Medulla oblongata (tissue), 1 donor: ENCODE data around the gene JMJD1C.
"Not testable (repeated sequence)": the region's sequence is repeated elsewhere in the genome, so short reads cannot be mapped to it uniquely, and the experiment has no call there.

ENCODE experiments used
- DNase-seq: peaks from one replicate; pipeline ENCODE4 v3.0.0-alpha.2; 2015; ENCODE audit errors: extremely low spot score

The JMJD1C gene

GRCh38 chr10:63407136-63407662 is 58.6 kb downstream of the JMJD1C start:
- DNase-seq = no peak

- no peak for DNase-seq
Observed at GRCh38 chr10:63396133-63396761, 69.5 kb downstream of the JMJD1C start.

GRCh38 chr10:63393050-63393449 is 72.7 kb downstream of the JMJD1C start:
- DNase-seq = no peak

DNA sequence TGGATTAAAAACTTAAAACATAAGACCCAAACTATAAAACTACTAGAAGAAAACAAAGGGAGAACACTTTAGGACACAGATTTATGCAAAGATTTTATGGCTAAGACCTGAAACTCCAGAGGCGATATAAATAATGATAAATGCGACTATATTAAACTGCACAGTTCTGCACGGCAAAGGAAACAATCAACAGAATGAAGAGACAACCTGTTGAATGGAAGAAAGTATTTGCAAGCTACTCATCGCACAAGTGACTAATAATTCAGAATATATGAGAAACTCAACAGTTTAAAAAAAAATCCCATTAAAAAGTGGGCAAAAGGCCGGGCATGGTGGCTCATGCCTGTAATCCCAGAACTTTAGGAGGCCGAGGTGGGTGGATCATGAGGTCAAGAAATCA is 73.6 kb downstream of the JMJD1C start:
- no peak for DNase-seq

DNA sequence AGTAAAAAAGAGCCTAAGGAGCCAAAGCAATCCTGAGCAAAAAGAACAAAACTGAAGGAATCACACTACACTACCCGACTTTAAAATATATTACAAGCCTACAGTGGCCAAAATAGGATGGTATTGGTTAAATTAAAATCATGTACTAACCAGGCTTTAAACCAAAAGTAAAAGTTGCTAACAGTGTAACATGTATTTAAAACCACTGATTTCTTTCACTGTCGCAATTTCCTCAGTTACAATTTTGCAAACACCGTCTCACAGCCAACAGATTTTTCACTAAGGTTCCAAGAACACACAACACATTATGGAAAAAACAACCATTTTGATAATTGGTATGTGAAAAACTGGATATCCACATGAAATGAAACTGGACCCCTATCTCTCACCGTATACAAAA is 74.0 kb downstream of the JMJD1C start:
- no peak for DNase-seq

- DNase-seq = no peak
Observed at GRCh38 chr10:63390521-63390920, 75.3 kb downstream of the JMJD1C start.

DNA sequence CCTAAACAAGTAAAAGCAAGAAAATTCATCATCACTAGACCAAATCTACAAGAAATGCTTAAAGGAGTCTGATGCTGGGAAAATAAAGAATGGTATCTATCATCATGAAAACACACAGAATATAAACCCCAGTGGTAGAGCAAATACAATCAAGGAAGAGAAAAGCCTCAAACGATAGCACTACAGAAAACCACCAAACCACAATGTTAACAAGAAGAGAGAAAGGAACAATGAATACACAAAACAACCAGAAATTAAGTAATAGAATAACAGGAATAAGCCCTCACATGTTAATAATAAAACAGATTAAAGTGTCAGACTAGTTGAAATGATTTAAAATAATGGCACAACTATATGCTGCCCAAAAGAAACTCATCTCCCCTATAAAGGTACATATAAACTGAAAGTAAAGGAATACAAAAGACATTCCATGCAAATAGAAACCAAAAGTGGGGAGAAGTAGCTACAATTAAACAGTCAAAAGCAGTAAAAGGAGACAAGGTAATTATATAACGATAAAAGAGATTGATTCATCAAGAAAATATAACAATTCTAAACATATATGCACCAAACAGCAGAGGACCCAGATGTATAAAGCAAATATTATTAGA is 77.3 kb downstream of the JMJD1C start:
- DNase-seq = no peak

GRCh38 chr10:63385254-63385653 is 80.5 kb downstream of the JMJD1C start:
- DNase-seq = no peak

- no peak for DNase-seq
Observed at GRCh38 chr10:63384675-63385074, 81.1 kb downstream of the JMJD1C start.

- DNase-seq = no peak
Observed at GRCh38 chr10:63384001-63384400, 81.8 kb downstream of the JMJD1C start.

DNA sequence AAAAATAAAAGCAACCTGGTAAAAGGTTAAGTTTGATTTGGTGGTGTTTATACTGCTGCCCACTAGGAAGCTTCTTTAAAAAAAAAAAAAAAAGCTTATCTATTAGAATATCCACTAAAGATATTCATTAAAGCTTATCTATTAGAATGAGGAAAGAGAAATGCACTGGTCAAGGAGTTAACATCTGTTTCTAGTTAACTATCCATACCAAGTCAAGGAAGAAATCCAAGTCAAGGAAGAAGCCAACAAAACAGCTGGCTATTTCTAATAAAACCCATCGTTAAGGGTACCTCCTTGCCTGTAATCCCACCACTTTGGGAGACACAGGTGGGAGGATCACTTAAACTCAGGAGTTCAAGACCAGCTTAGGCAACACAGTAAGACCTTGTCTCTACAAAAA is 82.6 kb downstream of the JMJD1C start:
- no peak for DNase-seq

DNA sequence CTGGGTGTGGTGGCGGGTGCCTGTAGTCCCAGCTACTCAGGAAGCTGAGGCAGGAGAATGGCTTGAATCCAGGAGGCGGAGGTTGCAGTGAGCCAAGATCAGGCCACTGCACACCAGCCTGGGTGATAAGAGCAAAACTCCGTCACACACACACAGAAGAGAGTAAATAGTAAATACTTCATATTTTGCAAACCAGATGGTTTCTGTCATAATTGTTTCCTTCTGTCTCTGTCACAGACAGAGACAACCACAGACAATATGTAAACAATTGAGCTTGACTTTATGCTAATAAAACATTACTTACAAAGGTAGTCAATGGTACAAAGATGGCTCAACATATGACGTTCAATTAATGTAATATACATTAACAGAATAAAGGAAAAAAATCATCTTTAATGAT is 83.7 kb downstream of the JMJD1C start:
- no peak for DNase-seq

GRCh38 chr10:63377305-63377661 is 88.5 kb downstream of the JMJD1C start:
- not testable (repeated sequence) for DNase-seq

DNA sequence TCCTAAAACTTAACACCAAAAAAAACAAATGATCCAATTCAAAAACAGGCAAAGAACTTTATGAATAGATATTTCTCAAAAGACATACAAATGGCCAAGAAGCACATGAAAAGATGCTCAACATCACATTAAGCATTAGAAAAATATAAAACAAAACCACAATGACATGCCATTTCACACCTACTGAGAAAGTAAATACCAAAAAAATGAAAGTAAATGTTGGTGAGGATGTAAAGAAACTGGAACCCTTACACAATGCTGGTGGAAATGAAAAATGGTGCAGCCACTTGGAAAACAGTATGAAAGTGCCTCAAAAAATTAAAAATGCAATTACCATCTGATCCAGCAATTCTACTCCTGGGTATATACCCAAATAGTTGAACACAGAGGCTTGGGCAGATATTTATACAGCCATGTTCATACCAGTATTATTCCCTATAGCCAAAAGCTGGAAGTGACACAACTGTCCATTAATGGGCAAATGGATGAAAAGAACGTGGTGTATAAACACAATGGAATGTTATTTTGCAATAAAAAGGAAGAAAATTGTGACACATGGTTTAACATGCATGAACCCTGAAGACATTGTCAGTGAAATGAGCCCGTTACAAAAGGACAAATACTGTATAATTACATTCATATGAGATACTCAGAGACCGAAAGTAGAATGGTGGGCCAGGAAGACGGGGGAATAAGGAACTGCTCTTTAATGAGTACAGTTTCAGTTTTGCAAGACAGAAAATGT is 89.0 kb downstream of the JMJD1C start:
- DNase-seq = peak; percentile 18

DNA sequence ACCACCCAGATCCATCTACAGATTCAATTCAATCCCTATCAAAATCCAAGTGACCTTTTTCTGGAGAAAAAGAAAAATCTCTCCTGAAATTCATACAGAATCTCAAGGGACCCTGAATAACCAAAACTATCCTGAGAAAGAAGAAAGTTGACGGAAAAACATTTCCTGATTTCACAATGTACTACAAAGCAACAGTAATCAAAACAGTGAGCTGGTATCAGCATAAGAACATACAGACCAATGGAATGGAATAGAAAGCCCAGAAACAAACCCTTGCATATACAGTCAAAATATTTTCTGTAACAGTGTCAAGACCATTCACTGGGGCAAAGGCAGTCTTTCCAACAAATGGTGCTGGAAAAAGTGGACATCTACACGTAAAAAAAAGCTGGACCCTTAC is 89.9 kb downstream of the JMJD1C start:
- no peak for DNase-seq

DNA sequence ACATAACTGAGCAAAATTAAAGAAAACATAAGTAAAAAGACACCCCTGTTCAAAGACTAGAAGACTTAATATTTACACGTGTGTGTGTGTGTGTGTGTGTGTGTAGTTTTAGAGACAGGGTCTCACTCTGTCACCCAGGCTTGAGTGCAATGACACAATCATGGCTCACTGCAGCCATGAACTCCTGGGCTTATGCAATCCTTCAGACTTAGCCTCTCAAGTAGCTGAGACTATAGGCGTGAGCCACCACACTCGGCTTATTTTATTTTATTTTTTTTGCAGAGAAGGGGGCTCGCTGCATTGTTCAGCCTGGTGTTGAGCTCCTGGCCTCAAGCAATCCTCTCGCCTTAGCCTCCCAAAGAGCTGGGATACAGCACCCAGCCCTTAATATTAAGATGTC is 90.3 kb downstream of the JMJD1C start:
- no peak for DNase-seq

GRCh38 chr10:63374991-63375390 is 90.8 kb downstream of the JMJD1C start:
- DNase-seq = no peak

- no peak for DNase-seq
Observed at GRCh38 chr10:63373176-63373575, 92.6 kb downstream of the JMJD1C start.

GRCh38 chr10:63369711-63370110 is 96.1 kb downstream of the JMJD1C start:
- DNase-seq = no peak

GRCh38 chr10:63368365-63368764 is 97.4 kb downstream of the JMJD1C start:
- DNase-seq = no peak

DNA sequence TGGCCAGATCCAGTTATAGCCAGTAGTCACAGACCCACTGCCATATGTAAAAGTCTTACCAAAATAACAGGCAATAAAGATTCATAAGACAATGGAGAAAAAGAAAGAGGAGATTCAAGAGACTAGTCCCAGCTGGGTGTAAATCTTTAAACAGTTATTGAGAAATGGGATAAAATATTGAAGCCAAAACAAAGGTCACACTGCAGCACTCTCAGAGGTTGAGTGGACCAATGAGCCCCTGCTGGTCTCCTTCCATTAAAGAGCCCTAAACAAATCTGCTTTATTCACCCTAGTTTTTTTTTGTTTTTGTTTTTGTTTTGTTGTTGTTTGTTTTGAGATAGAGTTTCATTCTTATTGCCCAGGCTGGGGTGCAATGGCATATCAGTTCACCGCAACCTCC is 98.8 kb downstream of the JMJD1C start:
- no peak for DNase-seq

DNA sequence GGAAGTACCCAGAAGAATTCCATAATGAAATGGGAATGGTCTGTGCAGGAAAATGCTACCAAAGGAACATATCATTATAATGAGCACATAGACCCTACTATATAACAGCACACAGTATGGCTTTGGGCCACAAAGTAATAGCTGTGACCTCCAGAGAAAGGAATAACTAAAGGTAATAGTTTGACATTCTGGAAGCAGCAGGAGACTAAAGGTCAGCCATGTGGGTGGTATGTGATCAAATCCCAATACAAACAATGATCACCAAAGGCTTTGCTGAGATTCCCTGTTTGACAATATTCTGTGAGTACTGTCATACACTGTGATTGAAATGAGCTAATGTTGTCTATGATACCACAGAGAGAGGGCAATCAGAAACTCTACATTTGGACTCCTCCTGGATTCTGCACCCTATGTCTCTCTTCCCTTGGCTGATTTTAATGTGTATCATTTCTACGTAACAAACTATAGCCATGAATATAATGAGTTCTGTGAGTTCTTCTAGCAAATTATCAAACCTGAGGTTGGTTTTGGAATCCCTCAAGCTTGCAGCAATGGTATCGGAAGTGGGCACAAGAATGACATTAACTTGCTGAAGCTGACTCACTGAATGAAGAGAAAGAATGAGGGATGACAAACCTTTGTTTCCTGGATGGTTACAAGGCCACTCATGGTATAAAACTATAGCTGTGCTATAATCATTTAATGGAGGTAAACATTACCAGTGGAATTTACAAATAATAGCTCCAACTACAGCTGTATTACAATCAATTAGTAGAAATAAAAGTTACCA is 99.6 kb downstream of the JMJD1C start:
- DNase-seq = no peak
